Left lung (tissue), 10 donors: ENCODE measurements around the gene DYNC2I2. TPM values are rescaled to one million over a fixed set of nuclear protein-coding genes. Genes with fewer than 3 reads are reported as not detected.
"Not testable (repeated sequence)": the region's sequence is repeated elsewhere in the genome, so short reads cannot be mapped to it uniquely, and the experiment has no call there.

Source experiments
- ATAC-seq: fragments of 200-7000 bp; cut with Tn5 transposase; one replicate; pipeline ENCODE4 v1.9.1; 2020; ENCODE audit warnings: moderate library complexity
- DNase-seq, 4 donors: peaks; one replicate each; pipeline ENCODE4 v3.0.0-alpha.2; 2013 to 2020
- H3K27ac ChIP-seq, 2 donors: fragments of 200-600 bp; sonication (generic) in 1 of 2; one replicate each; pipeline versions ENCODE4 v1.5.0 to v1.8.0; 2020 to 2021
- H3K27me3 ChIP-seq, 2 donors: fragments of 200-600 bp; sonication (generic) in 1 of 2; one replicate each; pipeline versions ENCODE4 v1.5.0 to v1.8.0; 2020 to 2021
- H3K36me3 ChIP-seq, 2 donors: fragments of 200-600 bp; sonication (generic) in 1 of 2; one replicate each; pipeline versions ENCODE4 v1.5.0 to v1.8.0; 2020 to 2021
- H3K4me1 ChIP-seq, 2 donors: fragments of 200-600 bp; one replicate each; pipeline ENCODE4 v1.8.0; 2021
- H3K4me3 ChIP-seq, 2 donors: fragments of 200-600 bp; sonication (generic) in 1 of 2; one replicate each; pipeline versions ENCODE4 v1.5.0 to v1.8.0; 2020 to 2021; ENCODE audit warnings: mild to moderate bottlenecking in 1 of 2
- H3K9me3 ChIP-seq, 2 donors: fragments of 200-600 bp; sonication (generic) in 1 of 2; one replicate each; pipeline versions ENCODE4 v1.5.0 to v1.8.0; 2020 to 2021
- intact Hi-C, 2 donors: fragments of 100-400 bp; cut with DNase I; formaldehyde crosslinking; loops; one replicate each; pipeline versions ENCODE4 v1.11.2 to v1.14.2; 2022
- polyA plus RNA-seq, 6 donors: library from polyadenylated mRNA; unstranded; fragments of 120-200 nt; gene quantifications; one replicate each; pipeline ENCODE4 v1.2.1, GENCODE V29; 2013; ENCODE audit not compliant: insufficient read length in 6 of 6
- total RNA-seq, 2 donors: library from RNA; stranded (reverse); fragmentation: NEBNext Ultra II Directional; extraction: Animal tissue kit (Norgen Biotek cat#: 25700); gene quantifications; one replicate each; pipeline ENCODE4 v1.2.1, GENCODE V29; 2021
- TF ChIP-seq, protein P1 (sequence below), 2 donors: fragments of 200-600 bp; sonication (generic) in 1 of 2; IDR thresholded peaks; one replicate each; pipeline versions ENCODE4 v1.5.0 to v1.8.0; 2021; ENCODE audit warnings: antibody characterized with exemption in 2 of 2
- donor health status: DM: no; HTN: yes; CAD: no.
- donor health status: DM: no; HTN: no; CAD: no.

DYNC2I2 gene
- total and polyA plus RNA-seq, 8 donors, result 45.2 to 55.4 (median 50.1) TPM

DNA sequence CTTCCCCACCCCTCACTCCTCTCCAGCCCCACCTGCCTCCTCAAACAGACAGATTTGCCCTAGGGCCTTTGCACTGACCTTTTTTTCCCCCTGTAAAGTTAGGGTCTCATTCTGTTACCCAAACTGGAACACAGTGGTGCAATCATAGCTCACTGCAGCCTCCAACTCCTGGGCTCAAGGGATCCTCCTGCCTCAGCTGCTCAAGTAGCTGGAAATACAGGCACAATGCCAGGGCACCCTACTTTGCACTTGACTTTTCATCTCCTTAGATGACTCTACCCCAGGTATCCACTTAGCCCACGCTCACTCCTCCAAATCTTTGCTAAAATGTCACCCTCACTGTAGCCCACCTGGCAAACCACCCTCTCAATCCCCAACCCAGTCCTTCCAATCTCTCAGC is 2.2 kb downstream of the DYNC2I2 start:
- TF ChIP-seq, protein P1, sequence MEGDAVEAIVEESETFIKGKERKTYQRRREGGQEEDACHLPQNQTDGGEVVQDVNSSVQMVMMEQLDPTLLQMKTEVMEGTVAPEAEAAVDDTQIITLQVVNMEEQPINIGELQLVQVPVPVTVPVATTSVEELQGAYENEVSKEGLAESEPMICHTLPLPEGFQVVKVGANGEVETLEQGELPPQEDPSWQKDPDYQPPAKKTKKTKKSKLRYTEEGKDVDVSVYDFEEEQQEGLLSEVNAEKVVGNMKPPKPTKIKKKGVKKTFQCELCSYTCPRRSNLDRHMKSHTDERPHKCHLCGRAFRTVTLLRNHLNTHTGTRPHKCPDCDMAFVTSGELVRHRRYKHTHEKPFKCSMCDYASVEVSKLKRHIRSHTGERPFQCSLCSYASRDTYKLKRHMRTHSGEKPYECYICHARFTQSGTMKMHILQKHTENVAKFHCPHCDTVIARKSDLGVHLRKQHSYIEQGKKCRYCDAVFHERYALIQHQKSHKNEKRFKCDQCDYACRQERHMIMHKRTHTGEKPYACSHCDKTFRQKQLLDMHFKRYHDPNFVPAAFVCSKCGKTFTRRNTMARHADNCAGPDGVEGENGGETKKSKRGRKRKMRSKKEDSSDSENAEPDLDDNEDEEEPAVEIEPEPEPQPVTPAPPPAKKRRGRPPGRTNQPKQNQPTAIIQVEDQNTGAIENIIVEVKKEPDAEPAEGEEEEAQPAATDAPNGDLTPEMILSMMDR (IDR thresholded peaks at IDR 0.05), result no peak
- Histone ChIP-seq H3K36me3 (no peaks in the 10 kb centered on the region), H3K9me3 (no peaks in the 10 kb centered on the region), H3K27ac (no peak overlapping the region), H3K27me3 (no peaks in the 10 kb centered on the region), H3K4me3 (no peak overlapping the region), H3K4me1 (peaks cover 0 to 17% of the 10 kb centered on the region in 2 donors)
- no peak for ATAC-seq
- no peak for DNase-seq
- intact Hi-C loops, result no loop called here

DNA sequence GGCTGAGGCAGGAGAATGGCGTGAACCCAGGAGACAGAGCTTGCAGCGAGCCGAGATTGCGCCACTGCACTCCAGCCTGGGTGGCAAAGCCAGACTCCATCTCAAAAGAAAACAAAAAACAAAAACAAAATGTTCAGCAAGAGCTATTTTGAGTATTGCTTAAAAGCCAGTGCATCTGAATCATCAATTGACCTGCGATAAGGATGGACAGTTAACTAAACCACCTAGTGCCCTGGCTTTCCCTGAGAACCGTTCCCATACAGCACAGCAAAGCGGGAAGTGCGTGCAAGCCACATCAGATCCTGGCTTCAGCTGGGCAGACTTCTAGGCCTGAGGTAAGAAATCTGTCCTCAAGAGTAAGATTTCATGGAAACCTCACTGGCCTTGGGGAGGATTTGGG is 2.7 kb downstream of the DYNC2I2 start:
- no peak overlapping the region for H3K27ac ChIP-seq
- no peak for ATAC-seq
- H3K4me1 ChIP-seq, result peaks cover 0 to 17% of the 10 kb centered on the region in 2 donors
- H3K4me3 ChIP-seq, result no peak overlapping the region
- intact Hi-C loops, result no loop called here
- TF ChIP-seq, protein P1 (IDR thresholded peaks at IDR 0.05), result no peak
- H3K9me3 ChIP-seq, result no peaks in the 10 kb centered on the region
- no peaks in the 10 kb centered on the region for H3K36me3 ChIP-seq
- no peaks in the 10 kb centered on the region for H3K27me3 ChIP-seq
- DNase-seq, result no peak

DNA sequence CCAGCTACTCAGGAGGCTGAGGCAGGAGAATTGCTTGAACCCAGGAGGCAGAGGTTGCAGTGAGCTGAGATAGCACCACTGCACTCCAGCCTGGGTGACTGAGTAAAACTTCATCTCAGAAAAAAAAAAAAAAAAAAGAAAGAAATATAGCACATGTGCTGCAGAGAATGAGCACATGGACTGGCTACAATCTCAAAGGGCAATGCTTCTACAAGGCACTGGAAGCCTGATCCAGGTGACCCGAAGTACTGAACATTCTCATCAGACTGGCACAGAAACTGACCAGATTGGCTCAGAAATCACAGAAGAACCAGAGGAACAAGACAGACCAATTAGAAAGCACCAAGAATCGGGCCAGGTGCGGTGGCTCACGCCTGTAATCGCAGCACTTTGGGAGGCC is 4.8 kb downstream of the DYNC2I2 start:
- H3K27me3 ChIP-seq, result no peaks in the 10 kb centered on the region
- intact Hi-C loops, result no loop called here
- H3K9me3 ChIP-seq, result no peaks in the 10 kb centered on the region
- TF ChIP-seq, protein P1 (IDR thresholded peaks at IDR 0.05), result no peak
- no peak overlapping the region for H3K27ac ChIP-seq
- DNase-seq (no peak), ATAC-seq (no peak)
- no peaks in the 10 kb centered on the region for H3K36me3 ChIP-seq
- H3K4me1 ChIP-seq, result peaks cover 0 to 10% of the 10 kb centered on the region in 2 donors
- H3K4me3 ChIP-seq, result no peak overlapping the region

DNA sequence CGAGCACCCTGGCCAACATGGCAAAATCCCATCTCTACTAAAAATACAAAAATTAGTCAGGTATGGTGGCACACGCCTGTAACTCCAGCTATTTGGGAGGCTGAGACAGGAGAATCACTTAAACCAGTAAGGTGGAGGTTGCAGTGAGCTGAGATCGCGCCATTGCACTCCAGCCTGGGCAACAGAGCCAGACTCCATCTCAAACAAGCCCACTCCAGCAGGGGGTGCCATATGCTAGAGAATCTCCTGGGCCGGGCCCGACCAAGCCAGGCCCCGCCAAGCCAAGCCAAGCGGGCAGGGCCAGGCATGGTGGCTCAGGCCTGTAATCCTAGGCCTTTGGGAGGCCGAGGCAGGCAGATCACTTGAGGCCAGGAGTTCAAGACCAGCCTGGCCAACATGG is 8.4 kb downstream of the DYNC2I2 start:
- DNase-seq (peak in 1 of 4 donors; percentile 81), ATAC-seq (peak; percentile 87)
- TF ChIP-seq, protein P1 (IDR thresholded peaks at IDR 0.05), result peak in 1 of 2 donors; percentile 42
- H3K27me3 ChIP-seq, H3K9me3 ChIP-seq, H3K4me1 ChIP-seq, intact Hi-C loops, H3K4me3 ChIP-seq, H3K27ac ChIP-seq, H3K36me3 ChIP-seq: not testable (repeated sequence)

DNA sequence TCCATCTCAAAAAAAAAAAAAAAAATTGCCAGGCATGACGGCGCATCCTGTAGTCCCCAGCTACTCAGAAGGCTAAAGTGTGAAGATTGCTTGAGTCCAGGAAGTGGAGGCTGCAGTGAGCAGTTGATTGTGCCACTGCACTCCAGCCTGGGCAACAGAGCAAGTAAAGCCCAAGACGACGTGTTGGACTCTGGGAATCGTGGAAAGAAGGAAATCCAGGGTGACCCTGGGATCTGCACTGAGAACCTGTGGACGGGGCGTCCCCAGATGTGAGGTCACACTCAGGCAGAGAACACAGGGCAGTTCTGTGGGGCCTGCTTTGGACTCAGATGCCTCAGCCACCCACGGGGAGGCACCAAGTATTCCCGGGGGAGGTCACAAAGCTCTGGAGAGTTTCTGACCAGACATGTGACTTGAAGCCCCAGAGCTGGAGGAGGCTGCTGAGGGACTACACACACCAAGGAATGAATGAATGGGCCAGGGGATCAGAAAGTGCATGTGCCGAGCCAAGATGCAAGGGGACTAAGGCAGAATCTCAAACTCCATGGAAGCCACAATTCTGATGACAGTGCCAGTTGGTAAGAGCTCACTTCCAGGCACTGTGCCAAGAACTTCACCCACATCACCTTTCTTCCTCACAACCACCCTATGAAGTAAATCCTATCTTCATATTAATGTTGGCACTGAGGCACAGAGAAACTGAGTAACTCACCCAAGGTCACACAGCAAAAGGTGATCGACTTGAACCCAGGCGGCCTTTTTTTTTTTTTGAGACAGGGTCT is 12.9 kb downstream of the DYNC2I2 start:
- Histone ChIP-seq H3K27ac (no peak overlapping the region), H3K9me3 (no peaks in the 10 kb centered on the region), H3K27me3 (no peaks in the 10 kb centered on the region), H3K36me3 (peaks cover 0 to 19% of the 10 kb centered on the region in 2 donors), H3K4me1 (no peaks in the 10 kb centered on the region), H3K4me3 (no peak overlapping the region)
- TF ChIP-seq, protein P1 (IDR thresholded peaks at IDR 0.05), result no peak
- ATAC-seq (no peak), DNase-seq (no peak)
- intact Hi-C loops, result no loop called here
